Measurements from ENCODE around the gene PLCG2. TPM values are rescaled to one million over a fixed set of nuclear protein-coding genes. Genes with fewer than 3 reads are reported as not detected.

The PLCG2 gene
- total RNA-seq, 1 experiment from 2014 or later: 574 TPM

- Histone ChIP-seq H3K9ac (ENCODE audit: low read length) (no peak overlapping the region), H3K4me2 (ENCODE audit: low read depth, low read length, poor library complexity, severe bottlenecking) (no peak overlapping the region), H3K9me3 (ENCODE audit: low read length) (no peaks in the 10 kb centered on the region), H3K9me2 (replicated peaks; ENCODE audit: insufficient read depth, low read length) (no peaks in the 10 kb centered on the region), H3K27me3 (ENCODE audit: low read length) (no peaks in the 10 kb centered on the region), H3K36me3 (ENCODE audit: insufficient read depth, low read length) (no peaks in the 10 kb centered on the region; the same call in 1 of the 2 replicates), H3K4me1 (ENCODE audit: low read length) (no peaks in the 10 kb centered on the region), H4K20me1 (ENCODE audit: insufficient read depth, low read depth, low read length) (peaks cover 6% of the 10 kb centered on the region; the same call in 1 of the 2 replicates), H3K27ac (ENCODE audit: low read length) (no peak overlapping the region), H3K79me2 (ENCODE audit: low read length) (no peaks in the 10 kb centered on the region), H3K4me3 (ENCODE audit: low read length) (no peak overlapping the region), H2AFZ (ENCODE audit: low read length) (no peak overlapping the region)
- no peak for DNase-seq
Measured at GRCh38 chr16:81996664-81997509, 217.8 kb downstream of the PLCG2 start.

- Histone ChIP-seq H3K4me2 (ENCODE audit: low read depth, low read length, poor library complexity, severe bottlenecking) (no peak overlapping the region), H3K4me1 (ENCODE audit: low read length) (no peaks in the 10 kb centered on the region), H3K79me2 (ENCODE audit: low read length) (no peaks in the 10 kb centered on the region), H3K27me3 (ENCODE audit: low read length) (no peaks in the 10 kb centered on the region), H3K4me3 (ENCODE audit: low read length) (no peak overlapping the region), H3K36me3 (ENCODE audit: insufficient read depth, low read length) (no peaks in the 10 kb centered on the region; the same call in 1 of the 2 replicates), H3K27ac (ENCODE audit: low read length) (no peak overlapping the region), H4K20me1 (ENCODE audit: insufficient read depth, low read depth, low read length) (peaks cover 6% of the 10 kb centered on the region; the same call in 1 of the 2 replicates), H3K9me2 (replicated peaks; ENCODE audit: insufficient read depth, low read length) (no peaks in the 10 kb centered on the region), H2AFZ (ENCODE audit: low read length) (no peak overlapping the region), H3K9me3 (ENCODE audit: low read length) (no peaks in the 10 kb centered on the region), H3K9ac (ENCODE audit: low read length) (no peak overlapping the region)
- DNase-seq: no peak
Measured at GRCh38 chr16:81997738-81998137, 218.6 kb downstream of the PLCG2 start.

GRCh38 chr16:82002831-82003230 is 223.7 kb downstream of the PLCG2 start:
- no peaks in the 10 kb centered on the region for H3K27me3 ChIP-seq (ENCODE audit: low read length)
- no peaks in the 10 kb centered on the region for H3K4me1 ChIP-seq (ENCODE audit: low read length)
- no peak overlapping the region for H3K4me3 ChIP-seq (ENCODE audit: low read length)
- no peaks in the 10 kb centered on the region for H3K9me2 ChIP-seq (replicated peaks; ENCODE audit: insufficient read depth, low read length)
- no peak overlapping the region for H3K4me2 ChIP-seq (ENCODE audit: low read depth, low read length, poor library complexity, severe bottlenecking)
- H3K36me3 ChIP-seq (ENCODE audit: insufficient read depth, low read length): no peaks in the 10 kb centered on the region
- H2AFZ ChIP-seq (ENCODE audit: low read length): no peak overlapping the region
- no peak overlapping the region for H3K27ac ChIP-seq (ENCODE audit: low read length)
- no peak for DNase-seq
- H3K9ac ChIP-seq (ENCODE audit: low read length): no peak overlapping the region
- no peaks in the 10 kb centered on the region for H3K79me2 ChIP-seq (ENCODE audit: low read length)
- H3K9me3 ChIP-seq (ENCODE audit: low read length): no peaks in the 10 kb centered on the region
- H4K20me1 ChIP-seq (ENCODE audit: insufficient read depth, low read depth, low read length): no peaks in the 10 kb centered on the region

- H3K9ac ChIP-seq (ENCODE audit: low read length): no peak overlapping the region
- H3K4me3 ChIP-seq (ENCODE audit: low read length): no peak overlapping the region
- no peak overlapping the region for H2AFZ ChIP-seq (ENCODE audit: low read length)
- no peaks in the 10 kb centered on the region for H4K20me1 ChIP-seq (ENCODE audit: insufficient read depth, low read depth, low read length)
- H3K4me2 ChIP-seq (ENCODE audit: low read depth, low read length, poor library complexity, severe bottlenecking): no peak overlapping the region
- no peaks in the 10 kb centered on the region for H3K79me2 ChIP-seq (ENCODE audit: low read length)
- no peaks in the 10 kb centered on the region; the same call in 1 of the 2 replicates for H3K9me3 ChIP-seq (ENCODE audit: low read length)
- no peak overlapping the region for H3K27ac ChIP-seq (ENCODE audit: low read length)
- peaks cover 4% of the 10 kb centered on the region; the same call in 1 of the 2 replicates for H3K36me3 ChIP-seq (ENCODE audit: insufficient read depth, low read length)
- H3K9me2 ChIP-seq (replicated peaks; ENCODE audit: insufficient read depth, low read length): no peaks in the 10 kb centered on the region
- H3K27me3 ChIP-seq (ENCODE audit: low read length): no peaks in the 10 kb centered on the region
- no peak for DNase-seq
- H3K4me1 ChIP-seq (ENCODE audit: low read length): no peaks in the 10 kb centered on the region
Measured at GRCh38 chr16:82004601-82005000, 225.5 kb downstream of the PLCG2 start.

- Histone ChIP-seq H4K20me1 (ENCODE audit: insufficient read depth, low read depth, low read length) (no peaks in the 10 kb centered on the region), H3K4me1 (ENCODE audit: low read length) (peaks cover 3% of the 10 kb centered on the region), H3K79me2 (ENCODE audit: low read length) (peaks cover 4% of the 10 kb centered on the region), H3K9me3 (ENCODE audit: low read length) (no peaks in the 10 kb centered on the region; the same call in 1 of the 2 replicates), H3K9ac (ENCODE audit: low read length) (no peak overlapping the region), H2AFZ (ENCODE audit: low read length) (no peak overlapping the region), H3K27ac (ENCODE audit: low read length) (no peak overlapping the region), H3K27me3 (ENCODE audit: low read length) (no peaks in the 10 kb centered on the region), H3K36me3 (ENCODE audit: insufficient read depth, low read length) (peaks cover 4% of the 10 kb centered on the region; the same call in 1 of the 2 replicates), H3K4me3 (ENCODE audit: low read length) (no peak overlapping the region), H3K9me2 (replicated peaks; ENCODE audit: insufficient read depth, low read length) (no peaks in the 10 kb centered on the region), H3K4me2 (ENCODE audit: low read depth, low read length, poor library complexity, severe bottlenecking) (no peak overlapping the region)
- no peak for DNase-seq
Measured at GRCh38 chr16:82005027-82005830, 226.1 kb downstream of the PLCG2 start.

GRCh38 chr16:82006036-82006435 is 226.9 kb downstream of the PLCG2 start:
- no peak overlapping the region for H3K4me3 ChIP-seq (ENCODE audit: low read length)
- H3K9ac ChIP-seq (ENCODE audit: low read length): no peak overlapping the region
- no peak overlapping the region for H3K4me2 ChIP-seq (ENCODE audit: low read depth, low read length, poor library complexity, severe bottlenecking)
- peaks cover 4% of the 10 kb centered on the region; the same call in 1 of the 2 replicates for H3K36me3 ChIP-seq (ENCODE audit: insufficient read depth, low read length)
- H3K9me2 ChIP-seq (replicated peaks; ENCODE audit: insufficient read depth, low read length): no peaks in the 10 kb centered on the region
- H2AFZ ChIP-seq (ENCODE audit: low read length): no peak overlapping the region
- no peaks in the 10 kb centered on the region for H3K27me3 ChIP-seq (ENCODE audit: low read length)
- H3K27ac ChIP-seq (ENCODE audit: low read length): no peak overlapping the region
- H3K4me1 ChIP-seq (ENCODE audit: low read length): peaks cover 10% of the 10 kb centered on the region
- no peaks in the 10 kb centered on the region; the same call in 1 of the 2 replicates for H3K9me3 ChIP-seq (ENCODE audit: low read length)
- no peaks in the 10 kb centered on the region for H4K20me1 ChIP-seq (ENCODE audit: insufficient read depth, low read depth, low read length)
- no peak for DNase-seq
- peaks cover 12% of the 10 kb centered on the region for H3K79me2 ChIP-seq (ENCODE audit: low read length)

GRCh38 chr16:82007189-82007588 is 228.1 kb downstream of the PLCG2 start:
- Histone ChIP-seq H2AFZ (ENCODE audit: low read length) (no peak overlapping the region), H3K9me2 (replicated peaks; ENCODE audit: insufficient read depth, low read length) (no peaks in the 10 kb centered on the region), H3K4me3 (ENCODE audit: low read length) (no peak overlapping the region), H3K9me3 (ENCODE audit: low read length) (no peaks in the 10 kb centered on the region; the same call in 1 of the 2 replicates), H3K27me3 (ENCODE audit: low read length) (no peaks in the 10 kb centered on the region), H3K9ac (ENCODE audit: low read length) (no peak overlapping the region), H3K4me2 (ENCODE audit: low read depth, low read length, poor library complexity, severe bottlenecking) (no peak overlapping the region), H3K27ac (ENCODE audit: low read length) (no peak overlapping the region), H3K4me1 (ENCODE audit: low read length) (peaks cover 14% of the 10 kb centered on the region), H3K36me3 (ENCODE audit: insufficient read depth, low read length) (peaks cover 4% of the 10 kb centered on the region; the same call in 1 of the 2 replicates), H3K79me2 (ENCODE audit: low read length) (peaks cover 12% of the 10 kb centered on the region), H4K20me1 (ENCODE audit: insufficient read depth, low read depth, low read length) (no peaks in the 10 kb centered on the region)
- DNase-seq: no peak
